Small intestine (tissue), 7 donors: Measurements from ENCODE around the gene CIB4. TPM values are rescaled to one million over a fixed set of nuclear protein-coding genes. Genes with fewer than 3 reads are reported as not detected.

Experiments used
- DNase-seq, 2 donors: peaks; one replicate each; pipeline versions ENCODE4 v3.0.0 to v3.0.0-alpha.2; 2013
- FAIRE-seq: peaks from 2 replicates; lab custom pipeline; 2012; peaks lifted over from hg19 to GRCh38; lab: Jason Lieb, UNC
- H3K27ac ChIP-seq, 3 donors: one replicate each; pipeline ENCODE4 v1.5.1; 2013; ENCODE audit warnings: low read length in 2 of 3, mild to moderate bottlenecking in 2 of 3, control low read depth in 1 of 3, inconsistent platforms in 1 of 3, low read depth in 1 of 3, moderate library complexity in 1 of 3
- H3K27me3 ChIP-seq, 3 donors: one replicate each; pipeline ENCODE4 v1.6.1; 2013; ENCODE audit warnings: low read length in 3 of 3, inconsistent platforms in 1 of 3; ENCODE audit not compliant: control insufficient read depth in 3 of 3, insufficient read depth in 3 of 3
- H3K36me3 ChIP-seq, 3 donors: one replicate each; pipeline ENCODE4 v1.6.1; 2013; ENCODE audit warnings: low read length in 3 of 3, inconsistent platforms in 1 of 3, low read depth in 1 of 3, mild to moderate bottlenecking in 1 of 3, moderate library complexity in 1 of 3; ENCODE audit not compliant: control insufficient read depth in 3 of 3, insufficient read depth in 2 of 3
- H3K4me1 ChIP-seq, 3 donors: one replicate each; pipeline ENCODE4 v1.6.1; 2013; ENCODE audit warnings: low read length in 2 of 3, inconsistent platforms in 1 of 3, low read depth in 1 of 3, mild to moderate bottlenecking in 1 of 3, moderate library complexity in 1 of 3; ENCODE audit not compliant: control insufficient read depth in 3 of 3, insufficient read depth in 2 of 3
- H3K4me3 ChIP-seq, 3 donors: one replicate each; pipeline ENCODE4 v1.5.1; 2013; ENCODE audit warnings: low read length in 3 of 3, control low read depth in 1 of 3, inconsistent platforms in 1 of 3, low read depth in 1 of 3, mild to moderate bottlenecking in 1 of 3, moderate library complexity in 1 of 3
- H3K9me3 ChIP-seq, 2 donors: one replicate each; pipeline ENCODE4 v1.6.1; 2013; ENCODE audit warnings: low read depth in 1 of 2, low read length in 1 of 2; ENCODE audit not compliant: control insufficient read depth in 2 of 2, insufficient read depth in 1 of 2
- WGBS, 3 donors: extraction: QIAGEN DNeasy Blood & Tissue Kit; methylation state at CpG; one replicate each; pipeline ENCODE4 v1.1.7; 2013; 5-methylcytosine and 5-hydroxymethylcytosine counted together
- polyA plus RNA-seq, 4 donors: library from polyadenylated mRNA; stranded (reverse) in 3 of 4; unstranded in 1 of 4; fragments of 200-250 nt in 3 of 4; fragments of 120-200 nt in 1 of 4; gene quantifications; one replicate each; pipeline versions ENCODE4 v1.2.1 to v1.2.3, GENCODE V29; 2013
- donor health status: healthy with polysubstance abuse.
- donor health status: control.
- donor health status: control.
- donor health status: Bipolar disorder and iron deficiency.
- donor health status: healthy.

The CIB4 gene
- polyA plus RNA-seq, 4 donors: 0.15 TPM; not detected in 3

GRCh38 chr2:26607698-26608097 is 33.5 kb downstream of the CIB4 start:
- no peaks in the 10 kb centered on the region for H3K9me3 ChIP-seq
- 69 to 85% (median 82%) methylated on average over 8 of the region's 8 CpGs for WGBS, 3 donors
- H3K4me3 ChIP-seq: no peak overlapping the region
- H3K27me3 ChIP-seq: peaks cover 0 to 6% (median 2%) of the 10 kb centered on the region in 3 donors
- FAIRE-seq: no peak
- H3K36me3 ChIP-seq: no peaks in the 10 kb centered on the region
- H3K4me1 ChIP-seq: peaks cover 7 to 35% (median 18%) of the 10 kb centered on the region in 3 donors
- no peak overlapping the region for H3K27ac ChIP-seq
- DNase-seq: no peak

DNA sequence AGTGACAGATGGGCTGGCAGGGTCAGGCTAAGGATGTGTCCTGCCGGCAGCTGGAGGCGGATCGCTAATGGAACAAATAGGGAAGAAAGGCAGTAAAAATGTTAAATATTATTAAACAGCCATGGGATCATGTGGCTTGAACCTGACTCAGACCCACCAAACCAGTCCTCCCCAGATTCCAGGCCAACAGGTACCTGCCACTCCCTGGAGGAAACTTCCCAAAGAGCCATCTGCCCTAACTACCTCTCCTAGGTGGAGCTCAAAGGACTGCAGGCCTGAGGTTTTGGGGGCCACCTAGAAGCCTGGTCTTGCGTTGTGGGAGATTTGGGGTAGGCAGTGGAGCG is 34.3 kb downstream of the CIB4 start:
- no peak for FAIRE-seq
- WGBS, 3 donors: 22 to 62% (median 49%) methylated on average over 5 of the region's 5 CpGs
- H3K27me3 ChIP-seq: peaks cover 0 to 6% (median 2%) of the 10 kb centered on the region in 3 donors
- H3K4me1 ChIP-seq: peaks cover 7 to 31% (median 16%) of the 10 kb centered on the region in 3 donors
- peak; percentile 47 to 59 for DNase-seq
- no peaks in the 10 kb centered on the region for H3K36me3 ChIP-seq
- no peak overlapping the region for H3K4me3 ChIP-seq
- H3K27ac ChIP-seq: no peak overlapping the region
- H3K9me3 ChIP-seq: no peaks in the 10 kb centered on the region

DNA sequence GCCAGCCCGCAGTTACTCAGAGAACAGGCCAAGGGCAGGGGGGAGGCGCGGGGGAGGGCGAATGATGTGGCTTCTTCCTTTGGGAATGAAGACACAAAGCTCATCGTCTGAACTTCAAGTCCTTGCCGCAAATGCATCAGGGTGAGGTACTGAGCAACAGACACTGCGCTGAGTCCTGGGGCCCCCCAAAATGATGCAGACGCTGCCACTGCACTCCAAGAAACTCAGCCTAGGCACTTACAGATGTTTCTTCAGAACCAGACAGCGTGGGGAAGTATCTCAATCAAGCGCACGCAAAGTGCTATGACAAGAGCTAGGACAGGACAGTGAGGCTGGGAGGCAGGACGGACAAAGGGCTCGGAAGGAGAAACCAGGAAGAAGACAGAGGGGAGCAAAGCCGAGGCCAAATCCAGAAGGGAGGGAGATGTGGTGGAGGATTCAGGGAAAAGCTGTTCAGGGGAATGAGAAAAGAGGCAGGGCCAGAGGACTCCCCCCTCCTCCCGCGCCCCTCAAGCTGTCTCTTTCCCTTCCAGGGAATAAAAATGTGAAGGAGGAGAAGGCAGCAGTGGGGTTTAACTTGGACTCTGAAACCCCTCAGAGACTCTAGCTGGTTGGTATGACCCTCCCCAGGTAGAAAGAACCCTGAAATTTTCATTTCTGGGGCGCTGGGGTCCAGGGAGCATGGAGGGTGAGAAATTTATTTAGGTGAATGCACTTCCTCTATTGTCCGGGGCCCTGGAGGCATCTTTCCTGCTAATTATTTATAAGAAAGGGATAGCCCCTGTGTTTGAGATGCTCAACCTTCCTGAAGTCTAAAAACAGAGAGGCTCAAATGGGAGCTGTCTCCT is 34.9 kb downstream of the CIB4 start:
- H3K27ac ChIP-seq: no peak overlapping the region
- no peak for FAIRE-seq
- no peak for DNase-seq
- no peaks in the 10 kb centered on the region for H3K9me3 ChIP-seq
- no peak overlapping the region for H3K4me3 ChIP-seq
- H3K27me3 ChIP-seq: peaks cover 0 to 6% (median 2%) of the 10 kb centered on the region in 3 donors
- H3K4me1 ChIP-seq: peaks cover 7 to 31% (median 16%) of the 10 kb centered on the region in 3 donors
- H3K36me3 ChIP-seq: no peaks in the 10 kb centered on the region
- WGBS, 3 donors: 68 to 71% (median 69%) methylated on average over 18 of the region's 18 CpGs

DNA sequence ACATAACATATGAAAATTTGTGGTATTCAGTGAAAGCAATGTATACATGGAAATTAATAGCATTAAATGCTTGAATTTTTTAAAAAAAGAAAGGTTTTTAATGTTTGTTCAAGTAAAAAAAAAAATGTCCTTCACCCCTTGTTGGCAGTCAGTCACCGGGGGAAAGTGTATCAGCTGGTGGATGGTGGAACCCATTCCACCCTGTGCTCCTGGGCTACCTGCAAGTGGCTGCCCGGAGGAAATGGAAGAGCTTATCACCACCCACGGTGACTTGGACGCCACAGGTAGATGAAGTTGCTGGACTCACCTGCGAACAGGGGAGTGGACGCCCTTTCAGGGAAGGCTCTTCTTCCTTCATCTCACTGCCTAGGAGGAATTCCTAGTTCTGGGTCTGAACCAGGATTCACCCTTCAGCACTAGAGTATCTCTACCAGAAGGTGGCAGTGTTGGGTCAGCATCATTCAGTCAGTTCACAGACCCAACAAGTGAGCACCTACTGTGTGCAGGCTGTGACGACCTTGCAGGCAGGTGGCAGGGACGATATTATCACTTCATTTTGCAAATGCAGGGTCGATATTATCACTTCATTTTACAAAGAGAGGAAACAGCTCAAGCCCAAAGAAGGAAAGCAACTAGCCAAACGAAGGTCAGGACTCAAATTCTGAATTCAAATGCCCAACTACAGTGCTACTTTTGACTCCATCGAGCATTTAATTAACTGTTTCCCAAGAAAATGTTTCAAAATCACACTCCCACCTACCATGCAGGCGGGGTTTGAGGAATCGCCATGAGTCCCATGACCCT is 35.8 kb downstream of the CIB4 start:
- no peak overlapping the region for H3K4me3 ChIP-seq
- peaks cover 0 to 6% (median 2%) of the 10 kb centered on the region in 3 donors for H3K27me3 ChIP-seq
- WGBS, 3 donors: 23 to 35% (median 26%) methylated on average over 13 of the region's 13 CpGs
- FAIRE-seq (no peak), DNase-seq (peak; percentile 65 to 70)
- H3K9me3 ChIP-seq: no peaks in the 10 kb centered on the region
- no peaks in the 10 kb centered on the region for H3K36me3 ChIP-seq
- no peak overlapping the region for H3K27ac ChIP-seq
- H3K4me1 ChIP-seq: peaks cover 3 to 23% (median 12%) of the 10 kb centered on the region in 3 donors

- DNase-seq: no peak
- FAIRE-seq: no peak
- Histone ChIP-seq H3K36me3 (no peaks in the 10 kb centered on the region), H3K4me3 (no peak overlapping the region), H3K27ac (no peak overlapping the region), H3K27me3 (peaks cover 0 to 12% (median 9%) of the 10 kb centered on the region in 3 donors), H3K9me3 (no peaks in the 10 kb centered on the region), H3K4me1 (peaks cover 0 to 10% (median 0%) of the 10 kb centered on the region in 3 donors)
- WGBS, 3 donors: 28 to 71% (median 44%) methylated on average over 6 of the region's 6 CpGs
Observed at GRCh38 chr2:26602575-26602974, 38.6 kb downstream of the CIB4 start.

GRCh38 chr2:26599387-26599786 is 41.8 kb downstream of the CIB4 start:
- WGBS, 3 donors: 79 to 88% (median 88%) methylated on average over 2 of the region's 2 CpGs
- no peaks in the 10 kb centered on the region for H3K9me3 ChIP-seq
- FAIRE-seq (no peak), DNase-seq (no peak)
- H3K27ac ChIP-seq: no peak overlapping the region
- no peak overlapping the region for H3K4me3 ChIP-seq
- H3K36me3 ChIP-seq: no peaks in the 10 kb centered on the region
- no peaks in the 10 kb centered on the region for H3K4me1 ChIP-seq
- peaks cover 0 to 15% (median 7%) of the 10 kb centered on the region in 3 donors for H3K27me3 ChIP-seq

- FAIRE-seq: no peak
- H3K27ac ChIP-seq: no peak overlapping the region
- no peak overlapping the region for H3K4me3 ChIP-seq
- no peaks in the 10 kb centered on the region for H3K4me1 ChIP-seq
- DNase-seq: no peak
- H3K9me3 ChIP-seq: no peaks in the 10 kb centered on the region
- WGBS, 3 donors: 54 to 67% (median 61%) methylated on average over 4 of the region's 4 CpGs
- no peaks in the 10 kb centered on the region for H3K36me3 ChIP-seq
- H3K27me3 ChIP-seq: peaks cover 0 to 13% (median 7%) of the 10 kb centered on the region in 3 donors
Observed at GRCh38 chr2:26598996-26599373, 42.2 kb downstream of the CIB4 start.

GRCh38 chr2:26598336-26598995 is 42.7 kb downstream of the CIB4 start:
- FAIRE-seq: no peak
- H3K9me3 ChIP-seq: no peaks in the 10 kb centered on the region
- DNase-seq: no peak
- peaks cover 0 to 12% (median 7%) of the 10 kb centered on the region in 3 donors for H3K27me3 ChIP-seq
- no peaks in the 10 kb centered on the region for H3K36me3 ChIP-seq
- no peak overlapping the region for H3K27ac ChIP-seq
- H3K4me1 ChIP-seq: no peaks in the 10 kb centered on the region
- WGBS, 3 donors: 74 to 76% (median 76%) methylated on average over 13 of the region's 13 CpGs
- H3K4me3 ChIP-seq: no peak overlapping the region
